ENCODE results near the gene LIPC. TPM values are rescaled to one million over a fixed set of nuclear protein-coding genes. Genes with fewer than 3 reads are reported as not detected.

LIPC gene
- total and polyA plus RNA-seq, 10 donors, result 0.47 to 2.5 (median 1.0) TPM

- Histone ChIP-seq H3K27ac (no peak overlapping the region), H3K27me3 (replicated peaks in 1 of 7) (no peaks in the 10 kb centered on the region), H3K36me3 (no peaks in the 10 kb centered on the region), H3K4me1 (peaks cover 0 to 14% (median 5%) of the 10 kb centered on the region in 6 donors), H3K9me3 (no peaks in the 10 kb centered on the region), H3K4me3 (no peak overlapping the region)
- DNase-seq, result no peak
- WGBS, 5 donors, result 90 to 100% (median 94%) methylated on average over 1 of the region's 1 CpG
- intact Hi-C loops (cut with DNase I; ENCODE audit: low total_unique reads), result no loop called here
- no peak for TF ChIP-seq CTCF (IDR thresholded peaks at IDR 0.05 in 8 of 11, conservative IDR thresholded peaks at IDR 0.05 in 3 of 11)
- TF ChIP-seq POLR2A (IDR thresholded peaks at IDR 0.05), result no peak
- no peak for TF ChIP-seq POLR2AphosphoS5 (IDR thresholded peaks at IDR 0.05)
Observed at GRCh38 chr15:58558777-58559176, 127.0 kb downstream of the LIPC start.

- Histone ChIP-seq H3K9me3 (no peaks in the 10 kb centered on the region), H3K36me3 (no peaks in the 10 kb centered on the region), H3K27me3 (replicated peaks in 1 of 7) (no peaks in the 10 kb centered on the region), H3K4me3 (no peak overlapping the region), H3K4me1 (peaks cover 0 to 14% (median 4%) of the 10 kb centered on the region in 6 donors), H3K27ac (no peak overlapping the region)
- no peak for DNase-seq
- intact Hi-C loops (cut with DNase I; ENCODE audit: low total_unique reads), result no loop called here
- WGBS, 5 donors, result 76 to 93% (median 78%) methylated on average over 6 of the region's 6 CpGs
- no peak for TF ChIP-seq POLR2AphosphoS5 (IDR thresholded peaks at IDR 0.05)
- no peak for TF ChIP-seq POLR2A (IDR thresholded peaks at IDR 0.05)
Observed at GRCh38 chr15:58559904-58560588, 128.3 kb downstream of the LIPC start.

GRCh38 chr15:58561321-58561720 lies 129.5 kb downstream of the LIPC start:
- 0 to 74% (median 0%) methylated on average over 1 of the region's 1 CpG for WGBS, 5 donors
- no peak for DNase-seq
- no peaks in the 10 kb centered on the region for H3K9me3 ChIP-seq
- no peak overlapping the region for H3K27ac ChIP-seq
- TF ChIP-seq POLR2A (IDR thresholded peaks at IDR 0.05) (no peak), CTCF (IDR thresholded peaks at IDR 0.05 in 8 of 11, conservative IDR thresholded peaks at IDR 0.05 in 3 of 11) (no peak), POLR2AphosphoS5 (IDR thresholded peaks at IDR 0.05) (no peak)
- peaks cover 0 to 9% (median 0%) of the 10 kb centered on the region in 6 donors for H3K4me1 ChIP-seq
- no peak overlapping the region for H3K4me3 ChIP-seq
- no peaks in the 10 kb centered on the region for H3K27me3 ChIP-seq (replicated peaks in 1 of 7)
- intact Hi-C loops (cut with DNase I; ENCODE audit: low total_unique reads), result no loop called here
- H3K36me3 ChIP-seq, result no peaks in the 10 kb centered on the region

- no peak overlapping the region for H3K27ac ChIP-seq
- 42 to 100% (median 82%) methylated on average over 3 of the region's 3 CpGs for whole genome bisulfite sequencing, 5 donors
- peaks cover 0 to under 1% (median 0%) of the 10 kb centered on the region in 6 donors for H3K4me1 ChIP-seq
- H3K36me3 ChIP-seq, result no peaks in the 10 kb centered on the region
- DNase-seq, result no peak
- no peak for TF ChIP-seq POLR2AphosphoS5 (IDR thresholded peaks at IDR 0.05)
- no peak for TF ChIP-seq CTCF (IDR thresholded peaks at IDR 0.05 in 8 of 11, conservative IDR thresholded peaks at IDR 0.05 in 3 of 11)
- TF ChIP-seq POLR2A (IDR thresholded peaks at IDR 0.05), result no peak
- H3K9me3 ChIP-seq, result no peaks in the 10 kb centered on the region
- intact Hi-C loops (cut with DNase I; ENCODE audit: low total_unique reads), result no loop called here
- H3K4me3 ChIP-seq, result no peak overlapping the region
- no peaks in the 10 kb centered on the region for H3K27me3 ChIP-seq (replicated peaks in 1 of 7)
Observed at GRCh38 chr15:58562135-58562534, 130.3 kb downstream of the LIPC start.

Data from spleen (tissue), 11 donors.